ENCODE results near the gene ECHDC3. TPM values are rescaled to one million over a fixed set of nuclear protein-coding genes. Genes with fewer than 3 reads are reported as not detected.

ECHDC3 gene
- total and polyA plus RNA-seq, 2 donors (not counting 3 experiments of a cell fraction or from before 2014, with no cell fraction given) = 6.0 to 7.3 TPM

DNA sequence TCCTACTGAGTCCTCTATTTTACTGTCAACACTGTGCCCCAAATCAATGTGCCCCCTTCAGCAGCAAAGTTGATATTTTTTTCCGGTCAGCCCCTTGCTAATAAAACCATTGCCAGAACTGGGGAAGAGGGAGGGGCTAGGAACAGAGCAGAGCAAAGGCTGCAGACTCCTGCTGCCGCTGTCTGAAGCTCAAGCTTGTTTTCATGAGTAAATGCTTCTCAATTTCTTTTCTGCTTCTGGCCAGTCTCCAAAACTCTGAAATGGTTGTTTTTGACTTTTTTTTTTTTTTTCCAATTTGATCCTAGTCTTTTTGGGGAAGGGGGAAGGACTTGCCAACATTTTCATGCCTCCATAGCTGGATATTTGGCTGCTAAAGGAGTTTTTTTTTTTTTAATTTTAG is 54.3 kb downstream of the ECHDC3 start:
- peaks cover 22% of the 10 kb centered on the region for H3K4me1 ChIP-seq (ENCODE audit: control insufficient read depth, extremely low read depth, insufficient read depth, low read length)
- no peaks in the 10 kb centered on the region for H3K36me3 ChIP-seq (ENCODE audit: control insufficient read depth in 2 of 2, extremely low read depth in 1 of 2, insufficient read depth in 2 of 2, low read length in 2 of 2)
- intact Hi-C loops (cut with micrococcal nuclease) = loop anchor here (5.0 to 10.0 kb wide), 2 partner anchors 76 to 398 kb away; partner anchors contain the start of genes CDC123 and NUDT5
- H3K9me3 ChIP-seq (replicated peaks; ENCODE audit: control insufficient read depth, insufficient read depth, low read length) = no peaks in the 10 kb centered on the region
- CTCF ChIA-PET = interaction anchor here (0.7 to 1.8 kb wide), 6 partner anchors 14 to 1304 kb away, joined by 3 to 14 read pairs (median 4); partner anchors contain the start of gene OPTN
- H3K4me3 ChIP-seq (replicated peaks in 1 of 3; ENCODE audit: insufficient read depth in 1 of 3, low read depth in 1 of 3, low read length in 3 of 3) = no peak overlapping the region
- H3K27ac ChIP-seq (ENCODE audit: insufficient read depth, low read depth, low read length) = no peak overlapping the region
- no peak overlapping the region for H3K4me2 ChIP-seq (ENCODE audit: insufficient read depth, low read length)
- no peaks in the 10 kb centered on the region for H3K79me2 ChIP-seq (ENCODE audit: control insufficient read depth, insufficient read depth, low read length)
- H4K20me1 ChIP-seq (replicated peaks; ENCODE audit: control insufficient read depth, extremely low read depth, insufficient read depth, low read length) = no peaks in the 10 kb centered on the region
- no peak for TF ChIP-seq MAX (IDR thresholded peaks at IDR 0.05; ENCODE audit: insufficient read depth, insufficient read length)
- FAIRE-seq (no peak), DNase-seq (ENCODE audit: low read depth, low spot score) (no peak)
- H3K27me3 ChIP-seq (ENCODE audit: control insufficient read depth in 2 of 2, insufficient read depth in 2 of 2, low read length in 2 of 2) = no peaks in the 10 kb centered on the region
- no peaks in the 10 kb centered on the region for H3K9me1 ChIP-seq (replicated peaks; ENCODE audit: control insufficient read depth, extremely low read depth, insufficient read depth, low read length)
- POLR2A ChIA-PET = no interaction called here
- no TSS peak for BruUV-seq (replicated peaks)
- H2AFZ ChIP-seq (ENCODE audit: low read depth, low read length) = no peak overlapping the region
- dilution Hi-C loops (cut with MboI; ENCODE audit: extremely low pct_ligation_motif_present, low sequenced_read_pairs) = no loop called here
- no peak overlapping the region for H3K9ac ChIP-seq (replicated peaks; ENCODE audit: extremely low read depth, insufficient read depth, low read length)

DNA sequence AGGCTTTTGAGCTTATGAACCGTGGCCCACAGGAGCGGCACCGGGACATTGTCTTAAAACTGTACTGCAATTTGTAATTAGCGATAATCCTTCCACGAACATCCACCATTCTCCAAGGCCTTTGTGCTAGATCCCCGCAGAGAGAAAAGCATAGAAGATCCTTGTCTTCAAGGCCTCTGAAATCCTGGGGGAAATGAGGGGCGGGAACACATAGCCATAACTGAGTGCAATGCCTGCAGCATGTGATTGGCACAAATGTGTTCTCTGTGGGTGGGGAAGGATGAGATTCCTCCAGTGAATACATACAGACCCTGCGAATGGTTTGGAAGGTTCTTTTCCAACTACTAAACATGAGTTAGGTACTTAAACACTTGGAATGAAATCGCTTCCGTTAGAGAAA is 55.1 kb downstream of the ECHDC3 start:
- Histone ChIP-seq H3K27ac (ENCODE audit: insufficient read depth, low read depth, low read length) (no peak overlapping the region), H3K79me2 (ENCODE audit: control insufficient read depth, insufficient read depth, low read length) (no peaks in the 10 kb centered on the region), H3K9me3 (replicated peaks; ENCODE audit: control insufficient read depth, insufficient read depth, low read length) (no peaks in the 10 kb centered on the region), H2AFZ (ENCODE audit: low read depth, low read length) (no peak overlapping the region), H3K4me1 (ENCODE audit: control insufficient read depth, extremely low read depth, insufficient read depth, low read length) (peaks cover 22% of the 10 kb centered on the region), H3K36me3 (ENCODE audit: control insufficient read depth in 2 of 2, extremely low read depth in 1 of 2, insufficient read depth in 2 of 2, low read length in 2 of 2) (no peaks in the 10 kb centered on the region), H3K9ac (replicated peaks; ENCODE audit: extremely low read depth, insufficient read depth, low read length) (no peak overlapping the region), H3K27me3 (ENCODE audit: control insufficient read depth in 2 of 2, insufficient read depth in 2 of 2, low read length in 2 of 2) (no peaks in the 10 kb centered on the region), H3K9me1 (replicated peaks; ENCODE audit: control insufficient read depth, extremely low read depth, insufficient read depth, low read length) (no peaks in the 10 kb centered on the region), H3K4me3 (replicated peaks in 1 of 3; ENCODE audit: insufficient read depth in 1 of 3, low read depth in 1 of 3, low read length in 3 of 3) (no peak overlapping the region), H3K4me2 (ENCODE audit: insufficient read depth, low read length) (no peak overlapping the region), H4K20me1 (replicated peaks; ENCODE audit: control insufficient read depth, extremely low read depth, insufficient read depth, low read length) (no peaks in the 10 kb centered on the region)
- BruUV-seq (replicated peaks) = no TSS peak
- FAIRE-seq (no peak), DNase-seq (ENCODE audit: low read depth, low spot score) (no peak)
- CTCF ChIA-PET = interaction anchor here (1.1 to 4.2 kb wide), 5 partner anchors 15 to 189 kb away, joined by 4 to 47 read pairs (median 14); no protein-coding TSS in a partner anchor
- POLR2A ChIA-PET = interaction anchor here (3.6 kb wide), 1 partner anchor 16 kb away, joined by 12 read pairs; no protein-coding TSS in a partner anchor
- dilution Hi-C loops (cut with MboI; ENCODE audit: extremely low pct_ligation_motif_present, low sequenced_read_pairs) (no loop called here), intact Hi-C loops (cut with micrococcal nuclease) (loop anchor here (5.0 to 10.0 kb wide), 2 partner anchors 75 to 398 kb away; partner anchors contain the start of genes CDC123 and NUDT5)
- TF ChIP-seq POLR2A (IDR thresholded peaks at IDR 0.05; ENCODE audit: low read depth, low read length) = no peak
- TF ChIP-seq EZH2 (IDR thresholded peaks at IDR 0.05; ENCODE audit: borderline replicate concordance, low read depth, low read length, severe bottlenecking) = no peak
- no peak for TF ChIP-seq MYC (IDR thresholded peaks at IDR 0.05; ENCODE audit: low read depth, low read length)
- no peak for TF ChIP-seq MAX (IDR thresholded peaks at IDR 0.05; ENCODE audit: insufficient read depth, insufficient read length)
- no peak for TF ChIP-seq JUN (IDR thresholded peaks at IDR 0.05; ENCODE audit: borderline replicate concordance, insufficient read depth, insufficient read length, low read depth)
- no peak for TF ChIP-seq POLR2AphosphoS5 (IDR thresholded peaks at IDR 0.05; ENCODE audit: insufficient read depth, low read depth, low read length)
